HUES64 (cell line): Measurements from ENCODE around the gene UGT2B17.
"Not testable (repeated sequence)": the region's sequence is repeated elsewhere in the genome, so short reads cannot be mapped to it uniquely, and the experiment has no call there.

Experiments
- H3K27ac ChIP-seq: 2 replicates; pipeline ENCODE4 v1.7.0; 2013; ENCODE audit warnings: low read depth, low read length, inconsistent platforms
- H3K27me3 ChIP-seq: 2 replicates; pipeline ENCODE4 v1.6.1; 2013; ENCODE audit warnings: mild to moderate bottlenecking, low read length; ENCODE audit not compliant: insufficient read depth
- H3K36me3 ChIP-seq: 2 replicates; pipeline ENCODE4 v1.6.1; 2013; ENCODE audit warnings: mild to moderate bottlenecking, low read length; ENCODE audit not compliant: insufficient read depth
- H3K4me1 ChIP-seq: 2 replicates; pipeline ENCODE4 v1.6.1; 2013; ENCODE audit warnings: mild to moderate bottlenecking, low read length, moderate library complexity; ENCODE audit not compliant: insufficient read depth
- H3K4me3 ChIP-seq: 2 replicates; pipeline ENCODE4 v1.5.1; 2013; ENCODE audit warnings: mild to moderate bottlenecking, low read length, moderate library complexity
- H3K9ac ChIP-seq: 2 replicates; pipeline ENCODE4 v1.6.1; 2013; ENCODE audit warnings: mild to moderate bottlenecking, low read depth, low read length
- H3K9me3 ChIP-seq: 2 replicates; pipeline ENCODE4 v1.6.1; 2013; ENCODE audit warnings: low read depth, low read length; ENCODE audit not compliant: insufficient read depth
- WGBS: fragments of 150-250, 120-280 bp; methylation state at CpG from one replicate; pipeline ENCODE4 v1.1.7; 2013; ENCODE audit warnings: missing lambda C conversion rate; 5-methylcytosine and 5-hydroxymethylcytosine counted together

UGT2B17 gene

GRCh38 chr4:68568535-68568934, 7.6 kb downstream of the UGT2B17 start:
- not testable (repeated sequence) for H3K9ac ChIP-seq, H3K27me3 ChIP-seq, H3K4me3 ChIP-seq, H3K4me1 ChIP-seq, H3K27ac ChIP-seq, H3K9me3 ChIP-seq, H3K36me3 ChIP-seq
- 90% methylated on average over 3 of the region's 4 CpGs for WGBS

GRCh38 chr4:68566364-68566763, 9.8 kb downstream of the UGT2B17 start:
- H3K4me3 ChIP-seq, H3K4me1 ChIP-seq, H3K27ac ChIP-seq, H3K36me3 ChIP-seq, H3K9me3 ChIP-seq, H3K9ac ChIP-seq, H3K27me3 ChIP-seq: not testable (repeated sequence)
- WGBS: 100% methylated on average over 1 of the region's 1 CpG

DNA sequence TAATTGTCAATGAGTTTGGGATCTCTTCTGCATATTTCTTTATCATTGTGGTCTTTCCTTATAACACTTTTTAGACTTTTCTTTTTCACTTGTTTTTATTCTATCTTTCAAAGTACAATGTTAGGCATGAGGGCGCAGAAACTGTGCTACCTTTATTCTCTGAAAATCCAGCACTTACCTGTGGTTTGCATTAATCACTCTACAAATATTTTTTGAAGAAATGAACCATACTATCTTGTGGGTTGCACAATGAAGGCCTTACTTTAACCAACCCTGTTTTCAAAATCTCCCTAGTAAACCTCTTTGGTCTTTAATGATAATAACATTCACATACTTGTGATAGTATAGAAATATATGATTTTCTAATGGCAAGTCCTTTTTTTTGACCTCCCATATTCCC, 11.0 kb downstream of the UGT2B17 start:
- H3K27me3 ChIP-seq, H3K4me3 ChIP-seq, H3K9ac ChIP-seq, H3K4me1 ChIP-seq, H3K36me3 ChIP-seq, H3K27ac ChIP-seq, H3K9me3 ChIP-seq: not testable (repeated sequence)
- WGBS: 100% methylated on average over 1 of the region's 1 CpG

- no CpG with 5 or more reads among the region's 1 CpG for WGBS
Observed at GRCh38 chr4:68560364-68561070, 15.6 kb downstream of the UGT2B17 start.

DNA sequence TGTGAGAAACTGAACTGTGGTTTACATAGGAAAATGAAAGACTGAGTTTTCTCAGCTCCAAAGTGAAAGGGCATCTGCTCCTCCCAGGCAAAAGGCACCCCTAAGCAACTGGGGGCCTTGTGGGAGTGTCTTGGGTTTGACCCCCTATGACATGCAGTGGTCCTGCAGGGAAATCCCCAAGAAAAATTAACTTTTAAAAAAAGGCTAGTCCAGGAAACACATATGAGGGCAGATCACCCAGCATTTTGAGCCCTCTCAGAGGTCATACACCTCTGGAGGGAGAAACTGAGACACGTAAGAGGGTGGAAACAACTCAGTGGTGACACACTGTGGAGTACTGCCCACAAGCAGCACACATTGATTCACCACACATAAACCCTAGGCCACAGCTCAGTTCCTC, 22.3 kb downstream of the UGT2B17 start:
- H3K36me3 ChIP-seq, H3K27ac ChIP-seq, H3K9ac ChIP-seq, H3K4me1 ChIP-seq, H3K4me3 ChIP-seq, H3K27me3 ChIP-seq: not testable (repeated sequence)
- peaks cover 23% of the 10 kb centered on the region for H3K9me3 ChIP-seq
- WGBS: 100% methylated on average over 1 of the region's 1 CpG

More at GRCh38 chr4:68560364-68561070, 15.6 kb downstream of the UGT2B17 start:
- peaks cover 17% of the 10 kb centered on the region for H3K9me3 ChIP-seq
- H3K27me3 ChIP-seq, H3K9ac ChIP-seq, H3K36me3 ChIP-seq, H3K4me1 ChIP-seq, H3K4me3 ChIP-seq, H3K27ac ChIP-seq: not testable (repeated sequence)

- H3K4me3 ChIP-seq, H3K27me3 ChIP-seq, H3K36me3 ChIP-seq, H3K4me1 ChIP-seq: not testable (repeated sequence)
- WGBS: 77% methylated on average over 5 of the region's 5 CpGs
- Histone ChIP-seq H3K9ac (0 out of 2 replicates have a peak overlapping the region, but pooled peaks have one; percentile 3), H3K9me3 (peaks cover 23% of the 10 kb centered on the region), H3K27ac (peak overlapping the region; percentile 5; the same call in 1 of the 2 replicates)
Observed at GRCh38 chr4:68552818-68553811, 23.0 kb downstream of the UGT2B17 start.

DNA sequence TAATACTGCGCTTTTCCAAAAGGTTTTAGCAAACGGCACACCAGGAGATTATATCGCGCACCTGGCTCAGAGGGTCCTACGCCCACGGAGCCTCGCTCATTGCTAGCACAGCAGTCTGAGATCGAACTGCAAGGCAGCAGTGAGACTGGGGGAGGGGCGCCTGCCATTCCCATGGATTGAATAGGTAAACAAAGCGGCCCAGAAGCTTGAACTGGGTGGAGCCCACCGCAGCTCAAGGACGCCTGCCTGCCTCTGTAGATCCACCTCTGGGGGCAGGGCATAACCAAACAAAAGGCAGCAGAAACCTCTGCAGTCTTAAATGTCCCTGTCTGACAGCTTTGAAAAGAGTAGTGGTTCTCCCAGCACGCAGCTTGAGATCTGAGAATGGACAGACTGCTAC, 33.4 kb downstream of the UGT2B17 start:
- H3K4me3 ChIP-seq: not testable (repeated sequence)
- 91% methylated on average over 13 of the region's 13 CpGs for WGBS

GRCh38 chr4:68536375-68536774, 39.7 kb downstream of the UGT2B17 start:
- H3K27ac ChIP-seq: no peak overlapping the region
- no peaks in the 10 kb centered on the region for H3K9me3 ChIP-seq
- H3K9ac ChIP-seq: no peak overlapping the region
- no peaks in the 10 kb centered on the region for H3K4me1 ChIP-seq
- 90% methylated on average over 3 of the region's 3 CpGs for WGBS
- H3K4me3 ChIP-seq: no peak overlapping the region
- no peaks in the 10 kb centered on the region for H3K27me3 ChIP-seq
- H3K36me3 ChIP-seq: no peaks in the 10 kb centered on the region

More for the DNA sequence above, 33.4 kb downstream of the UGT2B17 start:
- H3K27me3 ChIP-seq, H3K9ac ChIP-seq, H3K4me1 ChIP-seq, H3K36me3 ChIP-seq, H3K27ac ChIP-seq: not testable (repeated sequence)
- peaks cover 10% of the 10 kb centered on the region; the same call in 1 of the 2 replicates for H3K9me3 ChIP-seq

DNA sequence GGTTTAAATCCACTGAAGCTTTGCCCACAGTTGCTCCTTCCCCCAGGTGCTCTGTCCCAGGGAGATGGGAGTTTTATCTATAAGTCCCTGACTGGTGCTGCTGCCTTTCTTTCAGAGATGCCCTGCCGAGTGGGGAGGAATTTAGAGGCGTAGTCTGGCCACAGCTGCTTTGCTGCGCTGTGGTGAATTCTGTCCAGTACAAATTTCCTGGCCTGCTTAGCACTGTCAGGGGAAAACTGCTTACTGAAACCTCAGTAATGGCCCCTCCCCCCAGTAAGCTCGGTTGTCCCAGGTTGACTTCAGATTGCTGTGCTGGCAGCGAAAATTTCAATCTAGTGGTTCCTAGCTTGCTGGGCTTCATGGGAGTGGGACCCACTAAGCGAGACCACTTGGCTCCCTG, 40.1 kb downstream of the UGT2B17 start:
- no peak overlapping the region for H3K9ac ChIP-seq

DNA sequence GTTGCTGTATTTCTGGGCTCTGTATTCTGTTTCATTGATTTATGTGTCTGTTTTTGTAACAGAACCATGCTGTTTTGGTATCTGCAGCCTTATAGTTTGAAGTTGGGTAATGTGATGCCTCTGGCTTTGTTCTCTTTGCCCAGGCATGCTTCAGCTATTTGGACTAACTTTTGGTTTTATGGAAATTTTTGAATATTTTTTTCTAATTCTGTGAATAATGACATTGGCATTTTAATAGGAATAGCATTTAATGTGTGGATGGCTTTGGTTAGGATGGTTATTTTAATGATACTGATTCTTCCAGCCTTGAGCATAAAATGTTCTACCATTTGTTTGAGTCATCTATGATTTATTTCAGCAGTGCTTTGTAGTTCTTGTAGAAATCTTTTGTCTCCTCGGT, 53.9 kb downstream of the UGT2B17 start:
- H3K27me3 ChIP-seq, H3K9me3 ChIP-seq, H3K9ac ChIP-seq, H3K27ac ChIP-seq, H3K4me1 ChIP-seq, H3K4me3 ChIP-seq, H3K36me3 ChIP-seq: not testable (repeated sequence)
- WGBS: 52% methylated on average over 1 of the region's 1 CpG

More for the DNA sequence above, 40.1 kb downstream of the UGT2B17 start:
- no peaks in the 10 kb centered on the region for H3K9me3 ChIP-seq
- 93% methylated on average over 6 of the region's 6 CpGs for WGBS
- H3K4me3 ChIP-seq: no peak overlapping the region
- H3K27ac ChIP-seq: no peak overlapping the region
- no peaks in the 10 kb centered on the region for H3K27me3 ChIP-seq
- no peaks in the 10 kb centered on the region for H3K36me3 ChIP-seq
- no peaks in the 10 kb centered on the region for H3K4me1 ChIP-seq

DNA sequence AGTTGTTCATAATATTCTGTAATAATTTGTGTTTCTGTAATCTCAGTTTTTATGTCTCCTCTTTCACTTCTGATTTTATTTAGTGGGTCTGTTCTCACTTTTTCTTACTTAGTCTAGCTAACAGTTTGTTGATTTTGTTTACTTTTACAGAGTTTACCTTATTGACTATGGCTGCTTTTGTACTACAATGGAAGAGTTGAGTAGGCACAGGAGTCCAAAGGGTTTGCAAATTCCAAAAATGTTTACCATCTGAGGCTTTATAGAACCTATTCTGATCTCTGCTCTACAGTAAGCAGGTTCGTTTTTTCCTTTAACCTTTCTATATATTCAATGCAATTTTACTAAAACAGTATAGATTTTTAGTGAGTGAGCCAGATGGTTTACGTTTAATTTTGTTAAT, 55.1 kb downstream of the UGT2B17 start:
- no peak overlapping the region for H3K4me3 ChIP-seq
- H3K9me3 ChIP-seq: no peaks in the 10 kb centered on the region
- H3K36me3 ChIP-seq: no peaks in the 10 kb centered on the region
- no peaks in the 10 kb centered on the region for H3K27me3 ChIP-seq
- no CpG with 5 or more reads among the region's 2 CpGs for WGBS
- no peak overlapping the region for H3K27ac ChIP-seq
- H3K9ac ChIP-seq: no peak overlapping the region
- H3K4me1 ChIP-seq: no peaks in the 10 kb centered on the region
